ENCODE data around the gene RIMKLB.
"Not testable (repeated sequence)": the region's sequence is repeated elsewhere in the genome, so short reads cannot be mapped to it uniquely, and the experiment has no call there.

RIMKLB gene

GRCh38 chr12:8771072-8771471 is 73.3 kb downstream of the RIMKLB start:
- no peak for DNase-seq

- DNase-seq: peak in 1 of 51 donors; percentile 10
These were observed 75.7 kb downstream of the RIMKLB start for GRCh38 chr12:8773461-8773860.

GRCh38 chr12:8779281-8779680 is 81.5 kb downstream of the RIMKLB start:
- DNase-seq: no peak

GRCh38 chr12:8779862-8780261 is 82.1 kb downstream of the RIMKLB start:
- DNase-seq: no peak

GRCh38 chr12:8780389-8780788 is 82.6 kb downstream of the RIMKLB start:
- peak in 1 of 51 donors; percentile 5 for DNase-seq

- peak in 1 of 51 donors; percentile 5 for DNase-seq
These were observed 83.8 kb downstream of the RIMKLB start for GRCh38 chr12:8781381-8782127.

GRCh38 chr12:8784290-8784888 is 86.6 kb downstream of the RIMKLB start:
- no peak for DNase-seq

- no peak for DNase-seq
These were observed 87.7 kb downstream of the RIMKLB start for GRCh38 chr12:8785499-8785898.

GRCh38 chr12:8787206-8787605 is 89.4 kb downstream of the RIMKLB start:
- DNase-seq: not testable (repeated sequence)

GRCh38 chr12:8788706-8789105 is 90.9 kb downstream of the RIMKLB start:
- not testable (repeated sequence) for DNase-seq

GRCh38 chr12:8789341-8790013 is 91.7 kb downstream of the RIMKLB start:
- not testable (repeated sequence) for DNase-seq

- not testable (repeated sequence) for DNase-seq
These were observed 95.4 kb downstream of the RIMKLB start for GRCh38 chr12:8793226-8793625.

GRCh38 chr12:8794611-8795010 is 96.8 kb downstream of the RIMKLB start:
- DNase-seq: not testable (repeated sequence)

GRCh38 chr12:8796831-8797626 is 99.2 kb downstream of the RIMKLB start:
- no peak for DNase-seq

- not testable (repeated sequence) for DNase-seq
These were observed 103.4 kb downstream of the RIMKLB start for GRCh38 chr12:8801213-8801612.

- DNase-seq: not testable (repeated sequence)
These were observed 107.0 kb downstream of the RIMKLB start for GRCh38 chr12:8804833-8805232.

- DNase-seq: not testable (repeated sequence)
These were observed 107.7 kb downstream of the RIMKLB start for GRCh38 chr12:8805487-8805886.

GRCh38 chr12:8807084-8807483 is 109.3 kb downstream of the RIMKLB start:
- not testable (repeated sequence) for DNase-seq

- DNase-seq: not testable (repeated sequence)
These were observed 112.3 kb downstream of the RIMKLB start for GRCh38 chr12:8810112-8810511.

GRCh38 chr12:8813572-8814357 is 116.0 kb downstream of the RIMKLB start:
- no peak for DNase-seq
